ENCODE data around the gene NBAS.

GRCh38 chr2:15565994-15566671, 5.0 kb upstream of the NBAS start:
- TF ChIP-seq, protein P1, sequence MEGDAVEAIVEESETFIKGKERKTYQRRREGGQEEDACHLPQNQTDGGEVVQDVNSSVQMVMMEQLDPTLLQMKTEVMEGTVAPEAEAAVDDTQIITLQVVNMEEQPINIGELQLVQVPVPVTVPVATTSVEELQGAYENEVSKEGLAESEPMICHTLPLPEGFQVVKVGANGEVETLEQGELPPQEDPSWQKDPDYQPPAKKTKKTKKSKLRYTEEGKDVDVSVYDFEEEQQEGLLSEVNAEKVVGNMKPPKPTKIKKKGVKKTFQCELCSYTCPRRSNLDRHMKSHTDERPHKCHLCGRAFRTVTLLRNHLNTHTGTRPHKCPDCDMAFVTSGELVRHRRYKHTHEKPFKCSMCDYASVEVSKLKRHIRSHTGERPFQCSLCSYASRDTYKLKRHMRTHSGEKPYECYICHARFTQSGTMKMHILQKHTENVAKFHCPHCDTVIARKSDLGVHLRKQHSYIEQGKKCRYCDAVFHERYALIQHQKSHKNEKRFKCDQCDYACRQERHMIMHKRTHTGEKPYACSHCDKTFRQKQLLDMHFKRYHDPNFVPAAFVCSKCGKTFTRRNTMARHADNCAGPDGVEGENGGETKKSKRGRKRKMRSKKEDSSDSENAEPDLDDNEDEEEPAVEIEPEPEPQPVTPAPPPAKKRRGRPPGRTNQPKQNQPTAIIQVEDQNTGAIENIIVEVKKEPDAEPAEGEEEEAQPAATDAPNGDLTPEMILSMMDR (optimal IDR thresholded peaks at IDR 0.05 in 1 of 3, IDR thresholded peaks at IDR 0.05 in 1 of 3, conservative IDR thresholded peaks at IDR 0.05 in 1 of 3; ENCODE audit: extremely low read depth in 1 of 3, insufficient read depth in 2 of 3, low read length in 3 of 3): no peak
- TF ChIP-seq EZH2 (IDR thresholded peaks at IDR 0.05; ENCODE audit: low read length): no peak

Data from keratinocyte (primary cell).